Measurements from ENCODE around the gene ARSA.

DNA sequence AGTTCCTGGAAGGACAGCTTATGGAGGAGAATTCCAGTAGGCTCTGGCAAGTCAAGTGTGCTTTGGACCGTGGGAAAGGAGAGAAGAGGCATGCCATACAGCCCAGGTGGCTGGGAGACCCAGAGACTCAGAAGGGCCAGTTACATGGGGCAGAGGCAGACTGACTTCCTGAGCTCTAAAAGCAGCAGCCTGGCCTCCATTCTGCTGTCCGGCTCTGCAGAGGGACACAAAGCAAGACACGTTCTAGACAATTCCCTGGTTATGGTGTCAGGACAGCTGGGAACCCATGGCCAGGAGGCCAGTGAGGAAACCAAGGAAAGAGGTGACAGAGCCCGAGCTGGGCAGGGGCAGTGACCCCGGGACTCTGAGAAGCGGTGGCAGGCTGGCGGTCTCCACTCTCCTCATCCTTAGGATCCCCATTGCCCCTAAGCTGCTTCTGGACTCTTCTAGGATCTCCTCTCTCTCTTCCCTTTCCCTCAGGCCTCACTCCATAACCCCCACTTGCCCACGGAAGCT, 52.5 kb downstream of the ARSA start:
- TF ChIP-seq CTCF (IDR thresholded peaks at IDR 0.05) (no peak), POLR2AphosphoS5 (IDR thresholded peaks at IDR 0.05) (no peak), EP300 (IDR thresholded peaks at IDR 0.05) (no peak), POLR2A (IDR thresholded peaks at IDR 0.05) (no peak)

Measured in gastroesophageal sphincter (tissue), 3 donors.